ENCODE data around the gene BCAR1. TPM values are rescaled to one million over a fixed set of nuclear protein-coding genes. Genes with fewer than 3 reads are reported as not detected.

Gene BCAR1
- total and polyA plus RNA-seq, 8 donors: 39.6 to 73.6 (median 52.8) TPM

DNA sequence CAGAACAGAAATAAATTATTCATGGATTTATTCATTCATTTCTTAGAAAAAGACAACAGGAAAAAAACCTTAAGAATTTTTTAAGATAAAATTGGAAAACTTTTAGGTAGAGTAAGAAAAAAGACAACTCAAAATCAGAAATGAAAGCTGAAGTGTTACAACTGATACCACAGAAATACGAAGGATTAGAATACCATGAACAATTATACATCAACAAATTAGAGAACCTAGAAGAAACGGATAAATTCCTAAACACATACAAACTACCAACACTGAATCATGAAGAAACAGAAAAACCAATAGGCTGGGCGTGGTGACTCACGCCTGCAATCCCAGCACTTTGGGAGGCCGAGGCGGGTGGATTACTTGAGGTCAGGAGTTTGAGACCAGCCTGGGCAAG, 72.2 kb downstream of the BCAR1 start:
- Histone ChIP-seq H3K27ac (no peak overlapping the region), H3K4me1 (no peaks in the 10 kb centered on the region), H3K9me3 (peaks cover 0 to 37% of the 10 kb centered on the region in 2 donors), H3K36me3 (no peaks in the 10 kb centered on the region), H3K27me3 (no peaks in the 10 kb centered on the region), H3K4me3 (no peak overlapping the region)
- TF ChIP-seq CTCF (IDR thresholded peaks at IDR 0.05): no peak
- DNase-seq (no peak), ATAC-seq (no peak)
- intact Hi-C loops (cut with DNase I): no loop called here

Other genes with a start within 250 kb of the BCAR1 start
- 1 to 10 TPM; 7.3 to 9.9 TPM for gene LDHD, start 134.8 kb downstream of the BCAR1 start, total RNA-seq
- 1 to 10 TPM; 1.6 to 3.0 (median 2.5) TPM for gene LDHD, start 134.8 kb downstream of the BCAR1 start, polyA plus RNA-seq (ENCODE audit: insufficient read length in 6 of 6)
- 1 to 10 TPM; 8.4 to 9.2 TPM for gene ZFP1, start 103.1 kb downstream of the BCAR1 start, total RNA-seq
- 10 to 100 TPM; 21.6 to 25.5 (median 23.3) TPM for gene ZFP1, start 103.1 kb downstream of the BCAR1 start, polyA plus RNA-seq (ENCODE audit: insufficient read length in 6 of 6)
- not detected for gene CTRB2, start 44.5 kb downstream of the BCAR1 start, total RNA-seq
- gene CTRB2, start 44.5 kb downstream of the BCAR1 start, polyA plus RNA-seq (ENCODE audit: insufficient read length in 6 of 6): under 1 TPM in 1 of 6 donors, not detected in 5; 0.14 TPM
- gene CTRB1, start 32.6 kb downstream of the BCAR1 start, total RNA-seq: not detected
- gene CTRB1, start 32.6 kb downstream of the BCAR1 start, polyA plus RNA-seq (ENCODE audit: insufficient read length in 6 of 6): under 1 TPM in 3 of 6 donors, not detected in 3; 0.12 to 0.20 (median 0.20) TPM
- 10 to 100 TPM; 43.4 to 44.5 TPM for gene CFDP1, start 181.9 kb upstream of the BCAR1 start, total RNA-seq
- 100 to 1,000 TPM; 127 to 151 (median 143) TPM for gene CFDP1, start 181.9 kb upstream of the BCAR1 start, polyA plus RNA-seq (ENCODE audit: insufficient read length in 6 of 6)
- gene TMEM170A, start 213.1 kb upstream of the BCAR1 start, total RNA-seq: 10 to 100 TPM; 20.2 to 30.9 TPM
- gene TMEM170A, start 213.1 kb upstream of the BCAR1 start, polyA plus RNA-seq (ENCODE audit: insufficient read length in 6 of 6): 10 to 100 TPM; 29.9 to 40.1 (median 36.0) TPM
- gene CHST6, start 243.8 kb upstream of the BCAR1 start, total RNA-seq: 1 to 10 TPM; 3.3 to 3.9 TPM
- 1 to 10 TPM; 1.3 to 2.0 (median 1.5) TPM for gene CHST6, start 243.8 kb upstream of the BCAR1 start, polyA plus RNA-seq (ENCODE audit: insufficient read length in 6 of 6)

All from left lung (tissue), 10 donors.